Measurements from ENCODE around the gene ENDOV.

Gene ENDOV

GRCh38 chr17:80429356-80430275, 14.6 kb downstream of the ENDOV start:
- no peaks in the 10 kb centered on the region for H3K36me3 Mint-ChIP-seq
- H3K4me1 Mint-ChIP-seq, result peaks cover 25% of the 10 kb centered on the region
- no peak overlapping the region for H3K4me3 Mint-ChIP-seq
- H3K27me3 Mint-ChIP-seq, result no peaks in the 10 kb centered on the region
- no peak for ATAC-seq
- H3K27ac Mint-ChIP-seq, result no peak overlapping the region
- H3K9me3 Mint-ChIP-seq, result no peaks in the 10 kb centered on the region

DNA sequence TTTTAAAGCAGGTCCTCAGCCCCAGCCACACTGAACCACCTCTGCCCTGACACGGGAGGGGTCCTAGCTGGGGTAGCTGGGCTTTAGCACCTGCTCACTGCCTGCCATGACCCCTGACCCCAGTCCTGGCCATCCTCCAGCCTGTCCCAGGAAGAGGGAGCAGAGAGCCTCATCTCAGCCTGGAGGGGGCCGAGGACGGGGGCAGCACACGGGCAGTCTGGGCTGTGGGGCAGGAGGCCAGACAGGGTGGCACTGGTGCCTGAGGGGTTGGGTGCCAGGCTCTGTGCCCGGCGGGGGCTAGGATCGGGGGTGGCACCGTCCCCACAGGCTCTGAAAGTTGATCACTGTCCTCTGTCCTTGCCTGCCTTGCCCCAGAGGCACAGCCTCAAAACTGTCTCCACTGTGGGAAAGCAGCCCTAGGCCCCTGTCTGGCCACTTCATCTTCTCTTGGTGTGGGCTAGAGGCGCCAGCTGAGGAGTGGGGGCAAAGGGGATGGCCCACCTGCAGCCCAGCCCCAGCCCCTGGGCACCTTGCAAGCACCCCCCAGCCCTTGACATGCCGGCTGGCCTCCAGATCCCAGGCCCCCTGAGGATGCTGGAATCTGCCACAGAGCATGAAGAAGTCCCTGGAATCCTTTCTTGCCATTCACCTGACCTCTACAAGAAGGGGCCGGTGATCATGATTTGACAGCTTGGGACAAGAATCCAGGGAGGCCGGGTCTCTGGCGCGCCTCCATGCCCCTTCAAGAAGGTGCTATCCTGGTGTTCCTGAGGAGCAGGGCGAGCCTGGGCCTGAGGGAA, 15.7 kb downstream of the ENDOV start:
- Mint-ChIP-seq H3K36me3 (no peaks in the 10 kb centered on the region), H3K27ac (no peak overlapping the region), H3K4me1 (peaks cover 18% of the 10 kb centered on the region), H3K4me3 (no peak overlapping the region), H3K27me3 (no peaks in the 10 kb centered on the region), H3K9me3 (no peaks in the 10 kb centered on the region)
- ATAC-seq, result no peak

- Mint-ChIP-seq H3K9me3 (peaks cover 4% of the 10 kb centered on the region), H3K4me1 (peaks cover 9% of the 10 kb centered on the region), H3K36me3 (peaks cover 6% of the 10 kb centered on the region), H3K27ac (no peak overlapping the region), H3K27me3 (no peaks in the 10 kb centered on the region), H3K4me3 (no peak overlapping the region)
- ATAC-seq, result no peak
Measured at GRCh38 chr17:80431246-80432195, 16.6 kb downstream of the ENDOV start.

- ATAC-seq, result no peak
- Mint-ChIP-seq H3K4me1 (no peaks in the 10 kb centered on the region), H3K9me3 (peaks cover 4% of the 10 kb centered on the region), H3K27me3 (no peaks in the 10 kb centered on the region), H3K36me3 (peaks cover 10% of the 10 kb centered on the region), H3K27ac (no peak overlapping the region), H3K4me3 (no peak overlapping the region)
Measured at GRCh38 chr17:80432350-80432955, 17.5 kb downstream of the ENDOV start.

GRCh38 chr17:80432961-80433550, 18.1 kb downstream of the ENDOV start:
- H3K4me3 Mint-ChIP-seq, result no peak overlapping the region
- no peak for ATAC-seq
- no peaks in the 10 kb centered on the region for H3K27me3 Mint-ChIP-seq
- peaks cover 10% of the 10 kb centered on the region for H3K36me3 Mint-ChIP-seq
- no peaks in the 10 kb centered on the region for H3K4me1 Mint-ChIP-seq
- peaks cover 4% of the 10 kb centered on the region for H3K9me3 Mint-ChIP-seq
- H3K27ac Mint-ChIP-seq, result no peak overlapping the region

- no peak for ATAC-seq
- Mint-ChIP-seq H3K9me3 (peaks cover 4% of the 10 kb centered on the region), H3K27ac (no peak overlapping the region), H3K27me3 (no peaks in the 10 kb centered on the region), H3K36me3 (peaks cover 10% of the 10 kb centered on the region), H3K4me1 (no peaks in the 10 kb centered on the region), H3K4me3 (no peak overlapping the region)
Measured at GRCh38 chr17:80433916-80434666, 19.1 kb downstream of the ENDOV start.

GRCh38 chr17:80437532-80437931, 22.6 kb downstream of the ENDOV start:
- Mint-ChIP-seq H3K27ac (no peak overlapping the region), H3K4me1 (peaks cover 5% of the 10 kb centered on the region), H3K4me3 (no peak overlapping the region), H3K9me3 (peaks cover 4% of the 10 kb centered on the region), H3K27me3 (peaks cover 32% of the 10 kb centered on the region), H3K36me3 (peaks cover 21% of the 10 kb centered on the region)
- ATAC-seq, result no peak

DNA sequence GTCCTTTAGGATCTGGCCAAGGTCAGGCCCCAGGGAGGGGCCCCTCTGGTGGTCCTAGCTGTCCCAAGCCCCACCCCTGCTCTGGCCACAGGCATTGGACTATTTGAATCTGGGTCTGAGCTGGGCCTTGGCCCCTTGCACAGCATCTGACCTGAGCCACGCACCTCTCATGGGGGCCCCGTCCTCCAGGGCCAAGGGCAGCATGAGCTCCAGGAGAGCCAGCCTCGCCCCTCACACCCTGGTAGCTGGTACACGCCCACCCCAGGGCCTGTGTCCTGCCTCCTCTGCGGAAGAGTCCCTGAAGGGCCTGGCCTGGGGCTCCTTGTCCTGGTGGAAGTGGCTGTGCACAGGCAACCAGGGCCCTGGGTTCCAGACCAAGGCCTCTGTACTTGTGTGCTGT, 23.8 kb downstream of the ENDOV start:
- Mint-ChIP-seq H3K36me3 (peaks cover 24% of the 10 kb centered on the region), H3K4me1 (peaks cover 5% of the 10 kb centered on the region), H3K27me3 (peaks cover 45% of the 10 kb centered on the region), H3K27ac (no peak overlapping the region), H3K4me3 (no peak overlapping the region), H3K9me3 (peaks cover 4% of the 10 kb centered on the region)
- no peak for ATAC-seq

- Mint-ChIP-seq H3K4me3 (no peak overlapping the region), H3K27me3 (peaks cover 50% of the 10 kb centered on the region), H3K36me3 (peaks cover 24% of the 10 kb centered on the region), H3K9me3 (peaks cover 4% of the 10 kb centered on the region), H3K27ac (no peak overlapping the region), H3K4me1 (peaks cover 5% of the 10 kb centered on the region)
- no peak for ATAC-seq
Measured at GRCh38 chr17:80439499-80439898, 24.5 kb downstream of the ENDOV start.

GRCh38 chr17:80441133-80441578, 26.2 kb downstream of the ENDOV start:
- no peak overlapping the region for H3K4me3 Mint-ChIP-seq
- ATAC-seq, result no peak

DNA sequence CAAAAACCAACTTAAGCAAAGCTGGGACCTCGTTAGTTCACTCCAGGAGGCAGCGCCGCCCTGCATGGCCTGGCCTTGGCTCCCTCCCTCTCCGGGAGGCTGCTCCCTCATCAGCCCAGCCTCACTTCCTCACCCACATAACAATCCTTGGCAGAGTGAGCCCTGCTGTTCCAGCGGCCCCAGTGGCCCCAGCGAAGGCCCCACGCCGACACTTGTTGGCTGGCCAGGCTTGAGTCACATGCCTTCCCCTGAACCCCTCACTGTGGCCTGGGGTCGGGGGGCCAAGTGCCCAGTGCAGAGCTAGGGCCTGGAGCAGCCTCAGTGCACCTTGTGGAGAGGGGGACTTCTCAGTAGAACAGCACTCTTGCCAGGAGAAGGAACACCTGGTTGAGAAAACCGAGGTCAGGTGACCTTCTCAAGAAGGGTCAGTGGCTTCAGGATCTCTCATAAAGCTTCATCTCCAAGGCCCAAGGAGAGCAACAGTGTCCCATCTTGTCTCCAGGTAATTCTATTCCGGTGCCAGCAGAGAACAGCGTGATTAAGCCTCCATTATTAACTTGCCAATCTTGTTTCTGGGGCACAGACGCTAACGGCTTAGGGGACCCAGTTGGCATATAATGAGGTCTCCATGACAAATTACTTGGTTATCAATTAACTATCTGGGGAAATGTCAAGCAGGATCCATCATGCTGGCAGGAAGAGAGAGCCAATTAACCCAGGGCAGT, 26.8 kb downstream of the ENDOV start:
- Mint-ChIP-seq H3K4me3 (no peak overlapping the region), H3K4me1 (peaks cover 5% of the 10 kb centered on the region), H3K27me3 (peaks cover 50% of the 10 kb centered on the region), H3K9me3 (no peaks in the 10 kb centered on the region), H3K27ac (no peak overlapping the region), H3K36me3 (peaks cover 15% of the 10 kb centered on the region)
- no peak for ATAC-seq

More at GRCh38 chr17:80441133-80441578, 26.2 kb downstream of the ENDOV start:
- H3K4me1 Mint-ChIP-seq, result peaks cover 5% of the 10 kb centered on the region
- peaks cover under 1% of the 10 kb centered on the region for H3K9me3 Mint-ChIP-seq
- peaks cover 21% of the 10 kb centered on the region for H3K36me3 Mint-ChIP-seq
- no peak overlapping the region for H3K27ac Mint-ChIP-seq
- H3K27me3 Mint-ChIP-seq, result peaks cover 50% of the 10 kb centered on the region

DNA sequence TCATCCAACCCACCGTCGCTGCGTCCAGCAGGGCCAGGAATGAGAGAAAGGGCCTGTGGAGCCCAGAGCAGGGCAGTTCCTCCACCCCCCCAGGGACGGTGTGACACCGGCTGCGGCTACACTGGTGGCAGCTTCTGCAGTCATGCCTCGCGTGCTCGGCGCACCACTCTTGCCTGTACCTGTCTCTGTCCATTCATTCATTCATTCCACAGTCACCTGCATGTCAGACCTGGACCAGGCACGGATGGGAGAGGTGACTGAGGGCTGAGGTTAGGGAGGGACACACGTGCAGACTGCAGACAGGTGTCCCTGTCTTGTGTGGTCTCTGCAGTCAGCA, 27.3 kb downstream of the ENDOV start:
- H3K27ac Mint-ChIP-seq, result no peak overlapping the region
- no peak for ATAC-seq

DNA sequence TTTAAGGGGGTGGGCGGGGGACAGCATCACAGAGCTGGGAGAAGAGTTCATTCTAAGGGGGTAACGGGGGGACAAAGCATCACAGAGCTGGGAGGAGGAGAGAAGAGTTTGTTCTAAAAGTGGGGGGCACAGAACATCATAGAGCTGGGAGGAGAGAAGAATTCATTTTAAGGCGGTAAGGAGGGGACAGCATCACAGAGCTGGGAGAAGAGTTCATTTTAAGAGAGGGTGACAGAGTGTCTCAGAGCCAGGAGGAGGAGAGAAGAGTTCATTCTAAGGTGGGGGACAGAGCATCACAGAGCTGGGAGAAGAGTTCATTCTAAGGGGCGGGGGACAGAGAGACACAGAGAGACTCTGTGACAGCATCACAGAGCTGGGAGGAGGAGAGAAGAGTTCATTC, 27.8 kb downstream of the ENDOV start:
- no peak for ATAC-seq
- Mint-ChIP-seq H3K36me3 (peaks cover 14% of the 10 kb centered on the region), H3K27ac (no peak overlapping the region), H3K4me1 (peaks cover 5% of the 10 kb centered on the region), H3K4me3 (no peak overlapping the region), H3K27me3 (peaks cover 50% of the 10 kb centered on the region), H3K9me3 (no peaks in the 10 kb centered on the region)

More for the DNA sequence above, 27.3 kb downstream of the ENDOV start:
- H3K4me1 Mint-ChIP-seq, result peaks cover 5% of the 10 kb centered on the region
- no peaks in the 10 kb centered on the region for H3K9me3 Mint-ChIP-seq
- H3K36me3 Mint-ChIP-seq, result peaks cover 14% of the 10 kb centered on the region
- no peak overlapping the region for H3K4me3 Mint-ChIP-seq
- H3K27me3 Mint-ChIP-seq, result peaks cover 50% of the 10 kb centered on the region
